PC-3 (cell line): ENCODE measurements around the gene GLB1L.

Source experiments
- EZH2phosphoT487 ChIP-seq: fragments of 300-600 bp; sonication (generic); IDR thresholded peaks from 2 replicates; pipeline ENCODE4 v1.6.1; 2018; ENCODE audit warnings: mild to moderate bottlenecking, antibody characterized with exemption, low read length, borderline replicate concordance
- TF ChIP-seq, protein P1 (sequence below): fragments of 300-600 bp; sonication (generic); conservative IDR thresholded peaks from 2 replicates; pipeline ENCODE4 v1.5.1; 2017; ENCODE audit warnings: antibody characterized with exemption, low read depth, mild to moderate bottlenecking, low read length

DNA sequence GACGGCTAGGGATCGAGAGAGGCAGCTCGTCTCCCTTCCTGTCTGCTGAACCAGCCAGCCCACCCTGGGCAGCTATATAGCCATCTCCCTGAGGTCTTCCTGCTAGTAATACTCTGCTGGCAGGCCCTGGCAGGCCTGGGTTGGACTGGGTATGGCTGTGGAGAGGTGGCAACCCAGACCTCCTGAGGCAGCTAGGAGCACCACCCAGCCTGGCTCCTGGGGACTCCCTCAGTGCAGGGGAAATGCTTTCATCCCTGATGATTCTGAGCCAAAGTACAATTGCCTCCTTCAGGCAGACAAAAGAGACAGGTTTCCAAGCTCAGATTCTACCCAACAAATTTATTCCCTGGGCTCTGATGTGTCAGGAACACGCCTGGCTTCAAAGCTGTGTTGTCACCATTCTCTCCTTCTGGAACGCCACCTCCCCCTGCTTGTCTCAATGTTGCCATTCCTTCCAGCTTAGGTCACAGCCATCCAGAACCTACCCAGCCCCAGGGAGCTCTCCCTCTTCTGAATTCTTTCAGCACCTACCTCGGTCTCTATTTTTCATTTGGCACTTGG is 29.2 kb upstream of the GLB1L start:
- TF ChIP-seq, protein P1, sequence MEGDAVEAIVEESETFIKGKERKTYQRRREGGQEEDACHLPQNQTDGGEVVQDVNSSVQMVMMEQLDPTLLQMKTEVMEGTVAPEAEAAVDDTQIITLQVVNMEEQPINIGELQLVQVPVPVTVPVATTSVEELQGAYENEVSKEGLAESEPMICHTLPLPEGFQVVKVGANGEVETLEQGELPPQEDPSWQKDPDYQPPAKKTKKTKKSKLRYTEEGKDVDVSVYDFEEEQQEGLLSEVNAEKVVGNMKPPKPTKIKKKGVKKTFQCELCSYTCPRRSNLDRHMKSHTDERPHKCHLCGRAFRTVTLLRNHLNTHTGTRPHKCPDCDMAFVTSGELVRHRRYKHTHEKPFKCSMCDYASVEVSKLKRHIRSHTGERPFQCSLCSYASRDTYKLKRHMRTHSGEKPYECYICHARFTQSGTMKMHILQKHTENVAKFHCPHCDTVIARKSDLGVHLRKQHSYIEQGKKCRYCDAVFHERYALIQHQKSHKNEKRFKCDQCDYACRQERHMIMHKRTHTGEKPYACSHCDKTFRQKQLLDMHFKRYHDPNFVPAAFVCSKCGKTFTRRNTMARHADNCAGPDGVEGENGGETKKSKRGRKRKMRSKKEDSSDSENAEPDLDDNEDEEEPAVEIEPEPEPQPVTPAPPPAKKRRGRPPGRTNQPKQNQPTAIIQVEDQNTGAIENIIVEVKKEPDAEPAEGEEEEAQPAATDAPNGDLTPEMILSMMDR: no peak
- no peak for TF ChIP-seq EZH2phosphoT487
